Stimulated activated CD8-positive, alpha-beta memory T cell treated with anti-CD3 and anti-CD28 coated beads, Interleukin-12 subunit alpha, Interleukin-12 subunit beta, amount 100 ng/mL, for 24 hours (primary cell): Measurements from ENCODE around the gene SLC24A2.

Experiments used
- DNase-seq: peaks from one replicate; pipeline ENCODE4 v3.0.0-alpha.2; 2020; ENCODE audit errors: extremely low read depth

SLC24A2 gene

DNA sequence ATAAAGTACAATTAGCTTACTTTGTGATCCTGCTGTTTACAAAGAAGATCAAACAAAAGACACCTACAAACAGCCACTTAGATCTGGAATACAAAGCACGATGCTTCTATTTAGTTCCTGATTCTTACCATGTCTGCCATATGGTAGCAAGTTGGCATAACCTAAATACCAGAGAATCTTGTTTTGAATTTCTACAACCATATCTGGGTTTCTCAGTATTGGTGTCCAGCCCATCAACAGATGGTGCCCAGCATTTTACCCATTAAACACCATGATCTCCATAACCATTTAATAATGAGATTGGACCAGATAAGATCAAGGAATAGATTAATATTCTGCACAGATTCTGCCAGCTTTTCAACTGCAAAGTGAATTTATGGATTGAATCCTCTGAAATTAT, 29.8 kb downstream of the SLC24A2 start:
- no peak for DNase-seq

DNA sequence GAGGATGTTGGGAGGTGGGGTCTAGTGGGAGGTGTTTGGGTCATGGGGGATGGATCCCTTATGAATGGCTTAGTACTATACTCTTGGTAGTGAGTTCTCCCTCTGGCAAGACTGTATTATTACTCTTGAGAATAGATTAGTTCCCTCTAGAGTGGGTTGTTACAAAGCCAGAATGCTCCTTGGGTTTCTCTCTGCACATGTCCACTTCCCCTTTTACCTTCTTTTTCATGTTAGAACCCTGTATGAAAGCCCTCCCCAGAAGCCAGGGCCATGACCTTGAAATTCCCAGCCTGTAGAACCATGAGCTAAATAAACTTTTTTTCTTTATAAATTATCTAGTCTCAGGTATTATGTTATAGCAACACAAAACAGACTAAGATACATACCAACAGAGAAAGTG, 31.1 kb downstream of the SLC24A2 start:
- no peak for DNase-seq

DNA sequence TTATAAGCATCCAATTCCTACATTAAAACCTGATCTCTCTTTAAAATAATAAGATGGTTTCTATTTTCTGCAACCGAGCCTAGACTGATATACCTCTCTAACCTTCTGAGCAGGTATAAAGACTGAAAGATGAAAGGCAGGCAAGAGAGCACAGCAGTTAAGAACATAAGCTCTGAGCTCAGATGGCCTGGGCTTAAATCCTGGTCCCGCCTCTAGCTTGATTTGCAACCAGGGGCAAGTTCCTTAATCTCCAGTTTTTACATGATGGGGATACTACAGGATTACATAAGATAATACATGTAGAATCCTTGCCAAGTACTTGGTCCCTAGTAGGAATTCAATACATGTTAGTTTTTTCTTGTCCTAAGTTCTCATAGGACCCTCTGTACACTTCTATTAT, 33.9 kb downstream of the SLC24A2 start:
- DNase-seq = no peak

DNA sequence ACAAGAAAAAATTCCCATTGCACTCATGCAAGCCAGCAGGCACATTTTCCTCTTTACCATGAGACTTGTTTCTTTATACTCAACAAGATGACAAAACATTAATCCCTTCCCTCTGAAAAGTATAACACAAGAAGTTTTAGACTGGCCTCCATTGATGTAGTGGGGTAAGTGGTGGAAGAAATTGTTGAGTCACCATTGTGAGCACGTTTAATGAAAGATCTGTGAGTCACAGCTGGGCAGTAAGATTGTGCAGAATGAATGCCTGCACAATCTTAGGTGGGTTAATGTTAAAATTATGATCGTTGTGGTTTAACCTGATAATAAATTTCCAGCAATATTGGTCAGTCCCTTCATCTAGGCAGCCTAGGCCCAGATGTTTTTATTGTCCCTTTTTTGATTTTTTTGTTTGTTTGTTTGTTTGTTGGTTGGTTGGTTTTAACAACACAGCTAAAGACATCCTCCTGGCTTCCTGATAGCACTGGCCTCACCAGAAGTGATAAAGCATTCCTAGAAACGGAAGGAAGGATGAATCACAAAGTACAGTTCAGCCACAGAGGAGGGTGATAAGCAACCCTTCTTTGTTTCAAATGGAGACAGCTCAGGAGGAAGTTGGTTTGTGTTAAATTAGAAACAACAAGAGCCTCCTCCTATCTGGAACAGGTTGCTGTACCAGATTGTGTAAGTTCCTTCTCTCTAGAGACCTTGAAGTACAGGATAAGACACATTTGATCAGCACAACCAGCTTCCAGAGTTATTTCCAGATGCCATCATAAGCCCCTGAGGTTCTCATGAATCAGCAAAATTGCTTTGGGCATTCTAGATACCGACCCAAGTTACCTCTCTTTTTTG, 40.3 kb downstream of the SLC24A2 start:
- DNase-seq = no peak

DNA sequence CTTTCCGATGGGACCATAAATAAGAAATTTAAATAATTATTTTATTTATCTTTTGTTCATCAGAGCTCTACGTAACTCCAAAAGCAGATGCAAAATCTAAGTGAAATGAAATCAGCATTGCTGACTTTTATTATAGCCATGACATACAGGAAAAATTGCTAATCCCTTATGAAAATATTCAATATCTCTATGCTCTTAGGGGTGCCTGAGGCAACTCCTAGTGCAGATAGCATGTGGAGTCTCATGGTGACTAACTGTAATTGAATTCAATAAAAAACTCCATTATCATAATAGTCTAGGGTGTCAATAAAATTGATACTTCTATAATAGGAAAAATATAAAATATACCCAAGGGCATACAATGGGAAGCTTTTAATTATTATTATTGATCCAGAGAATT, 42.6 kb downstream of the SLC24A2 start:
- DNase-seq = no peak

DNA sequence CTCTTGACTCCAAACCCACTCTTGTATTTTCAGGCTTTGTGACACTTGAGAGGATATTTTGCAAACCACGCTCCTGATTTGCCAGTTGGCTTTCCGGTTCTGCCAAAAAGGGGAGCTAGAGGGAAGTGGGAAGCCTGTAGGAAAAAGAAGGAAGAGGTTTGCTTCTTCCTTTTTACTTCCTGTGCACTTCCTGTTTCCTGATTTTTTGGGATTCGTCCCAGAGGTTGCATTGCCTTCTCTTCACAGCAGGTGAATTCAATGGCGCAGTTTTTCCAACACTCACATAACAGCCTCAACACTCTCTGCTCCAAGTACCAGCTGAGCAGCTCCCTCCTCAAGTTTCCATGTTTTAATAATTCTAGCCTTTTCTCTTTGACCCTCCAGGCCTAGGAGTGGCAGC, 47.7 kb downstream of the SLC24A2 start:
- no peak for DNase-seq
